ENCODE data around the gene TMEM181. TPM values are rescaled to one million over a fixed set of nuclear protein-coding genes. Genes with fewer than 3 reads are reported as not detected.

The TMEM181 gene
- total and polyA plus RNA-seq, 2 of the 13 experiments (the other 11 are each of a cell fraction or from before 2014, with no cell fraction given): 59.1 to 108 TPM

DNA sequence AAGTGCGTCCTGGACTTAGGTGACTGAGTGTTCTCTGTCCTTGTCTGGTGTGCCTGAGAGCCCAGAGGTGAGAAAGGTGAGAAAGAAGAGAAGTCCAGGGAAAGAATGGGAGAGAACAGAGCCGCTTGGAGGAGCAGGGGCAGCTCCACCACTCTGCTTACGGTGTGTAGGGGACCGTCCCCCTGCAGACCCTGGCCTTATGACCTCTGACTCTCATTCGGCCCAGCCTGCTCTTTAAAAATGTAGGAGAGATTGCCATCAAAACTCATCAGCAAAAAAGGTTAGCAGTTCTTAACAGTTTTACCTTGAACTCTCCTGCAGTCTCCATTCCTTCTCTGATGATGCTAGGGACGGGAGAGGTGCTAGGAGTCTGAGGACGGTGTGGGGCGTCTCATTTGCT, 2.0 kb downstream of the TMEM181 start (continued):
- TF ChIP-seq ZNF512 (CRISPR knock-in tag; IDR thresholded peaks at IDR 0.05) (no peak), ZBTB7A (CRISPR knock-in tag; IDR thresholded peaks at IDR 0.05) (0 out of 2 replicates have a peak, but pooled peaks have one; percentile 17), ARNT (IDR thresholded peaks at IDR 0.05) (no peak), STAG1 (CRISPR knock-in tag; IDR thresholded peaks at IDR 0.05) (no peak), THAP8 (CRISPR knock-in tag; IDR thresholded peaks at IDR 0.05; ENCODE audit: borderline replicate concordance) (no peak), PHF5A (CRISPR knock-in tag; IDR thresholded peaks at IDR 0.05; ENCODE audit: low read depth, unreplicated experiment) (peak; percentile 25), ZNF704 (CRISPR knock-in tag; IDR thresholded peaks at IDR 0.05; ENCODE audit: borderline replicate concordance) (no peak), RBFOX2 (IDR thresholded peaks at IDR 0.05; ENCODE audit: low read depth, low read length) (peak; percentile 41; the same call in 1 of the 2 replicates), CSRNP2 (CRISPR knock-in tag; conservative IDR thresholded peaks at IDR 0.05; ENCODE audit: low read depth) (no peak), ZNF605 (CRISPR knock-in tag; IDR thresholded peaks at IDR 0.05) (peak; percentile 15; the same call in 1 of the 2 replicates), ZFP36L2 (CRISPR knock-in tag; IDR thresholded peaks at IDR 0.05) (no peak), ZNF691 (CRISPR knock-in tag; IDR thresholded peaks at IDR 0.05; ENCODE audit: borderline replicate concordance, low read depth) (no peak), FOXC1 (CRISPR knock-in tag; IDR thresholded peaks at IDR 0.05; ENCODE audit: borderline replicate concordance) (0 out of 2 replicates have a peak, but pooled peaks have one; percentile 11), ZBTB10 (CRISPR knock-in tag; IDR thresholded peaks at IDR 0.05; ENCODE audit: borderline replicate concordance) (no peak), ZNF790 (CRISPR knock-in tag; IDR thresholded peaks at IDR 0.05; ENCODE audit: borderline replicate concordance) (no peak)
- TF ChIP-seq, protein P1, sequence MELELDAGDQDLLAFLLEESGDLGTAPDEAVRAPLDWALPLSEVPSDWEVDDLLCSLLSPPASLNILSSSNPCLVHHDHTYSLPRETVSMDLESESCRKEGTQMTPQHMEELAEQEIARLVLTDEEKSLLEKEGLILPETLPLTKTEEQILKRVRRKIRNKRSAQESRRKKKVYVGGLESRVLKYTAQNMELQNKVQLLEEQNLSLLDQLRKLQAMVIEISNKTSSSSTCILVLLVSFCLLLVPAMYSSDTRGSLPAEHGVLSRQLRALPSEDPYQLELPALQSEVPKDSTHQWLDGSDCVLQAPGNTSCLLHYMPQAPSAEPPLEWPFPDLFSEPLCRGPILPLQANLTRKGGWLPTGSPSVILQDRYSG (CRISPR knock-in tag; IDR thresholded peaks at IDR 0.05): no peak
- TF ChIP-seq, protein P2, sequence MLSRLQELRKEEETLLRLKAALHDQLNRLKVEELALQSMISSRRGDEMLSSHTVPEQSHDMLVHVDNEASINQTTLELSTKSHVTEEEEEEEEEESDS (CRISPR knock-in tag; IDR thresholded peaks at IDR 0.05; ENCODE audit: borderline replicate concordance): no peak

Measured in HepG2 (cell line).